Endothelial cell of umbilical vein (primary cell): ENCODE results near the gene TTLL7.

Source experiments
- CTCF ChIP-seq, 2 donors: IDR thresholded peaks; 1 replicate in 1 of 2; 2 replicates in 1 of 2; pipeline ENCODE4 v1.5.1; 2011; ENCODE audit warnings: low read length in 2 of 2, mild to moderate bottlenecking in 2 of 2, moderate library complexity in 2 of 2, control low read depth in 1 of 2, inconsistent platforms in 1 of 2, low read depth in 1 of 2; ENCODE audit not compliant: insufficient read depth in 1 of 2; ENCODE audit errors: extremely low read depth in 1 of 2
- EZH2 ChIP-seq: IDR thresholded peaks from 2 replicates; pipeline ENCODE4 v1.6.1; 2012; ENCODE audit warnings: borderline replicate concordance, low read depth, mild to moderate bottlenecking, moderate library complexity, low read length, inconsistent platforms; ENCODE audit not compliant: severe bottlenecking
- FOS ChIP-seq: IDR thresholded peaks from 2 replicates; pipeline ENCODE4 v1.6.1; 2011; ENCODE audit warnings: mild to moderate bottlenecking, low read length, moderate library complexity, borderline replicate concordance; ENCODE audit not compliant: insufficient read depth
- GATA2 ChIP-seq: IDR thresholded peaks from 2 replicates; pipeline ENCODE4 v1.7.0; 2011; ENCODE audit warnings: low read depth, mild to moderate bottlenecking, moderate library complexity, mixed read lengths, low read length; ENCODE audit not compliant: insufficient read length, insufficient read depth
- JUN ChIP-seq: IDR thresholded peaks from 2 replicates; pipeline ENCODE4 v1.6.1; 2011; ENCODE audit warnings: borderline replicate concordance, low read depth; ENCODE audit not compliant: insufficient read length, insufficient read depth
- MAX ChIP-seq: IDR thresholded peaks from 2 replicates; pipeline ENCODE4 v1.6.1; 2011; ENCODE audit not compliant: insufficient read depth, insufficient read length
- MYC ChIP-seq: IDR thresholded peaks from one replicate; pipeline ENCODE4 v1.6.1; 2011; ENCODE audit warnings: mild to moderate bottlenecking, low read depth, low read length
- POLR2A ChIP-seq: IDR thresholded peaks from 2 replicates; pipeline ENCODE4 v1.6.1; 2012; ENCODE audit warnings: low read depth, mild to moderate bottlenecking, control low read depth, low read length
- POLR2AphosphoS5 ChIP-seq: IDR thresholded peaks from 2 replicates; pipeline ENCODE4 v1.6.1; 2012; ENCODE audit warnings: low read depth, mild to moderate bottlenecking, control low read depth, low read length, moderate library complexity; ENCODE audit not compliant: insufficient read depth

GRCh38 chr1:83901547-83902155 lies 97.3 kb downstream of the TTLL7 start:
- no peak for TF ChIP-seq EZH2
- no peak for TF ChIP-seq CTCF (IDR thresholded peaks at IDR 0.05; ENCODE audit: extremely low read depth in 1 of 2, insufficient read depth in 1 of 2, low read depth in 1 of 2, low read length in 2 of 2)
- no peak for TF ChIP-seq POLR2A
- no peak for TF ChIP-seq POLR2AphosphoS5
- TF ChIP-seq MAX, result no peak
- no peak for TF ChIP-seq MYC
- no peak for TF ChIP-seq FOS
- no peak for TF ChIP-seq JUN
- no peak for TF ChIP-seq GATA2
